ENCODE data around the gene TMBIM6.
"Not testable (repeated sequence)": the region's sequence is repeated elsewhere in the genome, so short reads cannot be mapped to it uniquely, and the experiment has no call there.

The TMBIM6 gene

GRCh38 chr12:49740930-49741881, at the start of gene TMBIM6:
Gene TMBIM6, plus strand, starts transcription at chr12:49741557. Its CDS starts 10,937 bp downstream, at chr12:49752494.
- in situ Hi-C loops (cut with MboI; ENCODE audit: low sequenced_read_pairs) = no loop called here

GRCh38 chr12:49692851-49693250, 48.5 kb upstream of the TMBIM6 start:
- in situ Hi-C loops (cut with MboI; ENCODE audit: low sequenced_read_pairs) = no loop called here

GRCh38 chr12:49693931-49694444, 47.4 kb upstream of the TMBIM6 start:
- in situ Hi-C loops (cut with MboI; ENCODE audit: low sequenced_read_pairs) = no loop called here

GRCh38 chr12:49696723-49697122, 44.6 kb upstream of the TMBIM6 start:
- in situ Hi-C loops (cut with MboI; ENCODE audit: low sequenced_read_pairs) = no loop called here

GRCh38 chr12:49697808-49698207, 43.5 kb upstream of the TMBIM6 start:
- in situ Hi-C loops (cut with MboI; ENCODE audit: low sequenced_read_pairs) = no loop called here

- in situ Hi-C loops (cut with MboI; ENCODE audit: low sequenced_read_pairs) = no loop called here
These were observed 42.5 kb upstream of the TMBIM6 start for GRCh38 chr12:49698619-49699545.

- in situ Hi-C loops (cut with MboI; ENCODE audit: low sequenced_read_pairs) = no loop called here
These were observed 39.3 kb upstream of the TMBIM6 start for GRCh38 chr12:49702009-49702408.

GRCh38 chr12:49702676-49703215, 38.6 kb upstream of the TMBIM6 start:
- in situ Hi-C loops (cut with MboI; ENCODE audit: low sequenced_read_pairs) = no loop called here

GRCh38 chr12:49703647-49704137, 37.7 kb upstream of the TMBIM6 start:
- in situ Hi-C loops (cut with MboI; ENCODE audit: low sequenced_read_pairs) = no loop called here

GRCh38 chr12:49705479-49706134, 35.8 kb upstream of the TMBIM6 start:
- in situ Hi-C loops (cut with MboI; ENCODE audit: low sequenced_read_pairs) = no loop called here

GRCh38 chr12:49706351-49707127, 34.8 kb upstream of the TMBIM6 start:
- in situ Hi-C loops (cut with MboI; ENCODE audit: low sequenced_read_pairs) = no loop called here

GRCh38 chr12:49707128-49707811, 34.1 kb upstream of the TMBIM6 start, which contains the start of gene FMNL3:
Gene FMNL3, minus strand, starts transcription at chr12:49707405. Its CDS starts 225 bp downstream, at chr12:49707180.
- in situ Hi-C loops (cut with MboI; ENCODE audit: low sequenced_read_pairs) = no loop called here

- in situ Hi-C loops (cut with MboI; ENCODE audit: low sequenced_read_pairs) = no loop called here
These were observed 33.6 kb upstream of the TMBIM6 start for GRCh38 chr12:49707812-49708147.

GRCh38 chr12:49708851-49709250, 32.5 kb upstream of the TMBIM6 start:
- in situ Hi-C loops (cut with MboI; ENCODE audit: low sequenced_read_pairs) = no loop called here

- in situ Hi-C loops (cut with MboI; ENCODE audit: low sequenced_read_pairs) = not testable (repeated sequence)
These were observed 27.4 kb upstream of the TMBIM6 start for GRCh38 chr12:49713952-49714351.

- in situ Hi-C loops (cut with MboI; ENCODE audit: low sequenced_read_pairs) = no loop called here
These were observed 24.8 kb upstream of the TMBIM6 start for GRCh38 chr12:49716553-49716952.

GRCh38 chr12:49717800-49718199, 23.6 kb upstream of the TMBIM6 start:
- in situ Hi-C loops (cut with MboI; ENCODE audit: low sequenced_read_pairs) = not testable (repeated sequence)

GRCh38 chr12:49720214-49720613, 21.1 kb upstream of the TMBIM6 start:
- in situ Hi-C loops (cut with MboI; ENCODE audit: low sequenced_read_pairs) = no loop called here

- in situ Hi-C loops (cut with MboI; ENCODE audit: low sequenced_read_pairs) = not testable (repeated sequence)
These were observed 20.0 kb upstream of the TMBIM6 start for GRCh38 chr12:49721355-49721754.

All from hTERT RPE-1 (cell line).